GM21528 (cell line): ENCODE measurements around the gene TMED10.

ENCODE experiments used
- ATAC-seq: cut with Tn5 transposase; IDR thresholded peaks from one replicate; pipeline ENCODE4 v1.9.1; 2021; ENCODE audit warnings: mild to moderate bottlenecking, moderate library complexity; ENCODE audit not compliant: unreplicated experiment, low FRiP score

The TMED10 gene

GRCh38 chr14:75092698-75093097 is 83.7 kb downstream of the TMED10 start:
- no peak for ATAC-seq

GRCh38 chr14:75091251-75091650 is 85.2 kb downstream of the TMED10 start:
- no peak for ATAC-seq

GRCh38 chr14:75090353-75090752 is 86.1 kb downstream of the TMED10 start:
- ATAC-seq = no peak

- no peak for ATAC-seq
Observed at GRCh38 chr14:75088566-75089373, 87.6 kb downstream of the TMED10 start.

- no peak for ATAC-seq
Observed at GRCh38 chr14:75088153-75088552, 88.3 kb downstream of the TMED10 start.

- ATAC-seq = no peak
Observed at GRCh38 chr14:75084513-75084912, 91.9 kb downstream of the TMED10 start.

GRCh38 chr14:75083271-75083670 is 93.1 kb downstream of the TMED10 start:
- ATAC-seq = no peak

- no peak for ATAC-seq
Observed at GRCh38 chr14:75081660-75082229, 94.7 kb downstream of the TMED10 start.
